ENCODE data around the gene FGFR4.

The FGFR4 gene

DNA sequence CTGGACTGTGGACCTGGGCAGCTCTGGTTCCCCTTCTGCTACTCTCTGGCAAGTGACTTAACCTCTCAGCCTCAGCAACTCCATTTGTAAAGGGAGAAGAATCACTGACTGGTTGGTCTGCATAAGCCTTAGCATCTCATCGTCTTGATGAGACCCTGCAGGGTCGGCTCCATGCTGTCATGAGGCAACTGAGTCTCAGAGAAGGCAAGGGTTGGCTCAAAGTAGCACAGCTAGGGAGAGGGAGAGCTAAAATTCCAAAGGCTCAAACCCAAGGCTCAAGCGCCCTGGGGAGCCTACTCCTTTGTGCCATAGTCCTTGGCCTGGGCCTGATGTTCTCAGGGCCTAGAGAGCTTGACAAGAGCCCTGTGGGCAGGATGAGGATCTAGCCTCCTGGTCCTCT, 4.5 kb downstream of the FGFR4 start:
- peaks cover 2% of the 10 kb centered on the region for H3K4me1 Mint-ChIP-seq (ENCODE audit: low read depth)
- no peaks in the 10 kb centered on the region for H3K36me3 Mint-ChIP-seq (ENCODE audit: low read depth)
- no peaks in the 10 kb centered on the region for H3K9me3 Mint-ChIP-seq
- no peak overlapping the region for H3K27ac Mint-ChIP-seq
- no peak overlapping the region for H3K4me3 Mint-ChIP-seq
- peaks cover 15% of the 10 kb centered on the region for H3K27me3 Mint-ChIP-seq (ENCODE audit: low read depth)
- no peak for DNase-seq (ENCODE audit: low spot score)

DNA sequence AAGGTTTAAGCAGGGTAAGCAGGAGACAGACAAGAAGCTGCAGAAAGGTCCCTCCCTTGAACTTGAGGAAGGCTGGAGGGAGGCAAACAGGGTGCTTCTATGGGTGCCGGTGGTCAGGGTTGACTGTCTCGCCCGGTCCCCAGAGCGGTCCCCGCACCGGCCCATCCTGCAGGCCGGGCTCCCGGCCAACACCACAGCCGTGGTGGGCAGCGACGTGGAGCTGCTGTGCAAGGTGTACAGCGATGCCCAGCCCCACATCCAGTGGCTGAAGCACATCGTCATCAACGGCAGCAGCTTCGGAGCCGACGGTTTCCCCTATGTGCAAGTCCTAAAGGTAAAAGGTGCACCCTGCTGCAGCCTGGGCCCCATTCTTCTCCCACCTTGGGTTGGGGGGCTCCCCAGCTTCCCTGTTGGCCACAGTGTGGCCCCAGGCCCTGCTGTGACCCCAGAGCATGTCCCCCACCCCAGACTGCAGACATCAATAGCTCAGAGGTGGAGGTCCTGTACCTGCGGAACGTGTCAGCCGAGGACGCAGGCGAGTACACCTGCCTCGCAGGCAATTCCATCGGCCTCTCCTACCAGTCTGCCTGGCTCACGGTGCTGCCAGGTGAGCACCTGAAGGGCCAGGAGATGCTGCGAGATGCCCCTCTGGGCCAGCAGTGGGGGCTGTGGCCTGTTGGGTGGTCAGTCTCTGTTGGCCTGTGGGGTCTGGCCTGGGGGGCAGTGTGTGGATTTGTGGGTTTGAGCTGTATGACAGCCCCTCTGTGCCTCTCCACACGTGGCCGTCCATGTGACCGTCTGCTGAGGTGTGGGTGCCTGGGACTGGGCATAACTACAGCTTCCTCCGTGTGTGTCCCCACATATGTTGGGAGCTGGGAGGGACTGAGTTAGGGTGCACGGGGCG, 5.7 kb downstream of the FGFR4 start:
- no peak for DNase-seq (ENCODE audit: low spot score)
- Mint-ChIP-seq H3K27ac (no peak overlapping the region), H3K9me3 (no peaks in the 10 kb centered on the region), H3K4me1 (ENCODE audit: low read depth) (no peaks in the 10 kb centered on the region), H3K36me3 (ENCODE audit: low read depth) (no peaks in the 10 kb centered on the region), H3K4me3 (no peak overlapping the region), H3K27me3 (ENCODE audit: low read depth) (peaks cover 12% of the 10 kb centered on the region)

DNA sequence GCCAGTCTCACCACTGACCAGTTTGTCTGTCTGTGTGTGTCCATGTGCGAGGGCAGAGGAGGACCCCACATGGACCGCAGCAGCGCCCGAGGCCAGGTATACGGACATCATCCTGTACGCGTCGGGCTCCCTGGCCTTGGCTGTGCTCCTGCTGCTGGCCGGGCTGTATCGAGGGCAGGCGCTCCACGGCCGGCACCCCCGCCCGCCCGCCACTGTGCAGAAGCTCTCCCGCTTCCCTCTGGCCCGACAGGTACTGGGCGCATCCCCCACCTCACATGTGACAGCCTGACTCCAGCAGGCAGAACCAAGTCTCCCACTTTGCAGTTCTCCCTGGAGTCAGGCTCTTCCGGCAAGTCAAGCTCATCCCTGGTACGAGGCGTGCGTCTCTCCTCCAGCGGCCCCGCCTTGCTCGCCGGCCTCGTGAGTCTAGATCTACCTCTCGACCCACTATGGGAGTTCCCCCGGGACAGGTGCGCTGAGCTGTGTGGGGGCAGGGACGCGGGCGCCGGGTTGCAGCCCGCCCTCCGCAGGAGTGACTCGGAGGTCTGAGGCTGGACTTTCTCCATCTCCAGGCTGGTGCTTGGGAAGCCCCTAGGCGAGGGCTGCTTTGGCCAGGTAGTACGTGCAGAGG, 6.5 kb downstream of the FGFR4 start:
- no peak overlapping the region for H3K27ac Mint-ChIP-seq
- no peaks in the 10 kb centered on the region for H3K9me3 Mint-ChIP-seq
- peaks cover 7% of the 10 kb centered on the region for H3K27me3 Mint-ChIP-seq (ENCODE audit: low read depth)
- no peak for DNase-seq (ENCODE audit: low spot score)
- H3K4me3 Mint-ChIP-seq, result no peak overlapping the region
- no peaks in the 10 kb centered on the region for H3K4me1 Mint-ChIP-seq (ENCODE audit: low read depth)
- no peaks in the 10 kb centered on the region for H3K36me3 Mint-ChIP-seq (ENCODE audit: low read depth)

DNA sequence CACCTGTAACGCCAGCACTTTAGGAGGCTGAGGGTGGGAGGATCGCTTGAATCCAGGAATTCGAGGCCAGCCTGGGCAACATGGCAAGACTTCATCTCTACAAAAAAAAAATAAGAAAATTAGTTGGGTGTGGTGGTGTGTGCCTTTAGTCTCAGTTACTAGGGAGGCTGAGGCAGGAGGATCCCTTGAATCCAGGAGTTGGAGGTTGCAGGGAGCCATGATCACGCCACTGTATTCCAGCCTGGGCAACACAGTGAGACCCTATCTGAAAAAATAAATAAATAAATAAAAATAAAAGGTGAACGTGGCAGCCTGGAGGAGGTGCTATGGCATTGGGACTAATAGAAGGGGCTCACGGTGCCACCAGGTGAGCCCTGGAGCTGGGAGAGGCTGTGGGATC, 7.1 kb downstream of the FGFR4 start:
- Mint-ChIP-seq H3K36me3 (ENCODE audit: low read depth) (no peaks in the 10 kb centered on the region), H3K9me3 (no peaks in the 10 kb centered on the region), H3K27me3 (ENCODE audit: low read depth) (peaks cover 3% of the 10 kb centered on the region), H3K4me3 (no peak overlapping the region), H3K4me1 (ENCODE audit: low read depth) (no peaks in the 10 kb centered on the region), H3K27ac (no peak overlapping the region)
- no peak for DNase-seq (ENCODE audit: low spot score)

DNA sequence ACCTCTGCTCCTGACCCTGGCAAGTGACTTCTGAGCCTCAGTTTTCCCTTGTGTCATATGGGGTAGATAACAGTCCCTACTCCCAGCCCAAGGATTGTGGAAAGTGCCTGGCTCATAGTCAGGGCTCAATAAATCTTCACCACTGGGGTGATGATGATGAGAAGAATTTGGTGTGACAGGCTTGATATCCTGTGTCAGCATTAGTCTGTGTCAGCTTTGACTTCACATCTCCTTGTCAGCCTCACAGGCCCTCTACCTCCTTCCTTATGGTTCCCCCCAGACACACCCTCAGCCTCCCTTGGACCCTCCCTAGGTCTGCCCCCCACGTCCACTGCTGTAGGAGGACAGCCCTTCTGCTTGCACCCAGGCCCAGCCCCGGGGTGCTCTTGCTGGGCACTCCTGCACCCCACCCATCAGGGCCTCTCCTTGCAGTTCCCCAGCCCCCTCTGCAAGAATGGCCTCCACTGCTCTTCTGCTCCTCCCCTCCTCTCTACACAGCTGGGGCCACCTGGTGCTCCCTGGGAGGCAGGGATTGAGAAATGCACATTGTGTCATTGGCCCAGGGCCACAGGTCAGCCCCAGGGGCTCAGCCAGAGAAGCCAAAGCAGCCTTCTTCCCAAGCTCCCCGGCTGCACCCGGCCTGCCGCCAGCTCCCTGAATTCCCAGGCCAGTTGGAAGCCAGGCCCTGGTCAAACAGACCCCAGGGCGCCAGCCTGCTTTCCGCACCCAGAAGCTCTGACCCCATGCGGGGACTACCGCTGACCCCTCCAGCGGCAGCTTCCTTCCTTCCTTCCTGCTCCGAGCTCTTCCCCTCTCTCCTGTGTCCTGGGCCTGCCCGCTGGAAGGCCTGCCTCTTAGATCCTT, 7.7 kb downstream of the FGFR4 start:
- peaks cover 3% of the 10 kb centered on the region for H3K27me3 Mint-ChIP-seq (ENCODE audit: low read depth)
- no peaks in the 10 kb centered on the region for H3K36me3 Mint-ChIP-seq (ENCODE audit: low read depth)
- DNase-seq (ENCODE audit: low spot score), result no peak
- no peak overlapping the region for H3K4me3 Mint-ChIP-seq
- H3K9me3 Mint-ChIP-seq, result no peaks in the 10 kb centered on the region
- peak overlapping the region; percentile 37 for H3K27ac Mint-ChIP-seq
- H3K4me1 Mint-ChIP-seq (ENCODE audit: low read depth), result no peaks in the 10 kb centered on the region

DNA sequence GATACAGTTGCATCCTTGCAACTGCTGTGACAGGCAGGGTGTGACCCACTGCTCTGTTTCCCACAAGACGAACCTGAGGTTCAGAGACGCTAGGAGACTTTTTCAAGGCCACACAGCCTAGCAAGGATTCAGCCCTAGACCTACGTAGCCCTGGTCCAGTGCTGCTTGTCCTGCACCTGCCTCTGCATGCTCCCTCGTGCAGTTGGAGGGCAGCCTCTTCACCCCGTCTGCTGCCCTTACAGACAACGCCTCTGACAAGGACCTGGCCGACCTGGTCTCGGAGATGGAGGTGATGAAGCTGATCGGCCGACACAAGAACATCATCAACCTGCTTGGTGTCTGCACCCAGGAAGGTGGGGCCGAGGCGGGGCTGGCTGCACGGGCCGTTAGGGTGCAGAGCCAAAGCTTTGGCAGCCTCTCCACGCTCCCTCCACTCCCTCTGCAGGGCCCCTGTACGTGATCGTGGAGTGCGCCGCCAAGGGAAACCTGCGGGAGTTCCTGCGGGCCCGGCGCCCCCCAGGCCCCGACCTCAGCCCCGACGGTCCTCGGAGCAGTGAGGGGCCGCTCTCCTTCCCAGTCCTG, 8.5 kb downstream of the FGFR4 start:
- H3K4me1 Mint-ChIP-seq (ENCODE audit: low read depth), result no peaks in the 10 kb centered on the region
- H3K4me3 Mint-ChIP-seq, result no peak overlapping the region
- H3K36me3 Mint-ChIP-seq (ENCODE audit: low read depth), result no peaks in the 10 kb centered on the region
- H3K9me3 Mint-ChIP-seq, result no peaks in the 10 kb centered on the region
- peaks cover 2% of the 10 kb centered on the region for H3K27me3 Mint-ChIP-seq (ENCODE audit: low read depth)
- H3K27ac Mint-ChIP-seq, result peak overlapping the region; percentile 37
- DNase-seq (ENCODE audit: low spot score), result no peak

DNA sequence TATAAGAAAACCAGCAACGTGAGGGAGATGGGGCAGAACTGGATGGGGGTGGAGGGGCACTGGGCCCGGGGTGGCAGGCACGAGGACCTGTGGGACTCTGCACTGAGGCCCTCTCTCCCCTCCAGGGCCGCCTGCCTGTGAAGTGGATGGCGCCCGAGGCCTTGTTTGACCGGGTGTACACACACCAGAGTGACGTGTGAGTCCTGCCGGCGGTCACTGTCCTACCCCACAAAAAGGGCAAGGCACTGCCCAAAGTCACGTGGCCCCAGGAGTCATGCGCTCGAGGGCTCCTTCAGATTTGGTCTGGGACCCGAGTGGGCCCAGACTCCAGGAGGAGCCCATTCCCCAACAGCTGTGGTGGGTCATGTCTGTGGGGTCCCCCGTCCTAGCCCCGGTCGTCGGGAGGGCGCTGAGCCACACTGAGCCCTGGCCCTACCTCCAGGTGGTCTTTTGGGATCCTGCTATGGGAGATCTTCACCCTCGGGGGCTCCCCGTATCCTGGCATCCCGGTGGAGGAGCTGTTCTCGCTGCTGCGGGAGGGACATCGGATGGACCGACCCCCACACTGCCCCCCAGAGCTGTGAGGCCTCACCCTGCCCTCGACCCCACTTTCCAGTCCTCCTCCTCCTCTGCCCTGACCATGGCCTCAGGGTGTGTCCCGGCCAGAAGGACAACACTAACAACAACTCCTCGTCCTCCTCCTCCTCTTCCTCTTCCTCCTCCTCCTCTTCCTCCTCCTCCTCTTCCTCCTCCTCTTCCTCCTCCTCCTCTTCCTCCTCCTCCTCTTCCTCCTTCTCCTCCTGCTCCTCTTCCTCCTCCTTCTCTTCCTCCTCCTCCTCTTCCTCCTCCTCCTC, 9.7 kb downstream of the FGFR4 start:
- no peak overlapping the region for H3K27ac Mint-ChIP-seq
- no peak for DNase-seq (ENCODE audit: low spot score)
- no peaks in the 10 kb centered on the region for H3K9me3 Mint-ChIP-seq
- peaks cover 2% of the 10 kb centered on the region for H3K27me3 Mint-ChIP-seq (ENCODE audit: low read depth)
- H3K4me3 Mint-ChIP-seq, result no peak overlapping the region
- no peaks in the 10 kb centered on the region for H3K4me1 Mint-ChIP-seq (ENCODE audit: low read depth)
- no peaks in the 10 kb centered on the region for H3K36me3 Mint-ChIP-seq (ENCODE audit: low read depth)

DNA sequence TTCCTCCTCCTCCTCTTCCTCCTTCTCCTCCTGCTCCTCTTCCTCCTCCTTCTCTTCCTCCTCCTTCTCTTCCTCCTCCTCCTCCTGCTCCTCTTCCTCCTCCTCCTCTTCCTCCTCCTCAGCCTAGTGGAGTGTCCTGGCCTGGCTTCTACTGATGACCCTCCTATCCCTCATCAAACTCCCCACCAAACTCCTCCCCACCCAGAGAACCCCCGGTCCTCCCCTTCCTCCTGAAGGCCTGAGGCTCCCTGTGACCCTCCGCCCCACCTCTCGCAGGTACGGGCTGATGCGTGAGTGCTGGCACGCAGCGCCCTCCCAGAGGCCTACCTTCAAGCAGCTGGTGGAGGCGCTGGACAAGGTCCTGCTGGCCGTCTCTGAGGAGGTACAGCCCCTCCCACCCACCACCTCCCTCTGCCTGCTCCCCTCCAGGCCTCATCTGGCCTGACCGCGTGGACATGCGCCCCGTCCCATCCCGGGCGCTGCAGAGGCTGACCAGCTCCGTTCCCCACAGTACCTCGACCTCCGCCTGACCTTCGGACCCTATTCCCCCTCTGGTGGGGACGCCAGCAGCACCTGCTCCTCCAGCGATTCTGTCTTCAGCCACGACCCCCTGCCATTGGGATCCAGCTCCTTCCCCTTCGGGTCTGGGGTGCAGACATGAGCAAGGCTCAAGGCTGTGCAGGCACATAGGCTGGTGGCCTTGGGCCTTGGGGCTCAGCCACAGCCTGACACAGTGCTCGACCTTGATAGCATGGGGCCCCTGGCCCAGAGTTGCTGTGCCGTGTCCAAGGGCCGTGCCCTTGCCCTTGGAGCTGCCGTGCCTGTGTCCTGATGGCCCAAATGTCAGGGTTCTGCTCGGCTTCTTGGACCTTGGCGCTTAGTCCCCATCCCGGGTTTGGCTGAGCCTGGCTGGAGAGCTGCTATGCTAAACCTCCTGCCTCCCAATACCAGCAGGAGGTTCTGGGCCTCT, 10.6 kb downstream of the FGFR4 start:
- Mint-ChIP-seq H3K27ac (no peak overlapping the region), H3K4me3 (no peak overlapping the region), H3K27me3 (ENCODE audit: low read depth) (peaks cover 2% of the 10 kb centered on the region), H3K4me1 (ENCODE audit: low read depth) (no peaks in the 10 kb centered on the region), H3K36me3 (ENCODE audit: low read depth) (no peaks in the 10 kb centered on the region), H3K9me3 (no peaks in the 10 kb centered on the region)
- no peak for DNase-seq (ENCODE audit: low spot score)

DNA sequence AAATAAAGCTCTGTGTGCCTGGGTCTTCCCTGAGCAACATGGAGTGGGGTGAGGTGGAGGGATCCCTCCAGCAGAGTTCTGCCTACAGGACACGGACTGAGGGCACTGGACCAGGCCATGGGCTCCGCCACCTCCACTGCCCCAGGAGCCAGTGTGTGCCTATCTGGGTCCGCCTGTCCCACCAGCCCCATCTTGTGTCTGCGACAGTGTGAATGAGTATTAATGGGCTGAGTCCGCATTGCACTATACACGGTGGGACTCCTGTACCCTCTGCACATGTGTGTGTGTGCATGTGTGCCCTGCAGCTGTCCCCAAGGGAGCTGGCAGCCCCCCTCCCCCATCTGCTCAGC, 11.4 kb downstream of the FGFR4 start:
- Mint-ChIP-seq H3K27ac (no peak overlapping the region), H3K4me3 (no peak overlapping the region), H3K27me3 (ENCODE audit: low read depth) (peaks cover 2% of the 10 kb centered on the region), H3K9me3 (no peaks in the 10 kb centered on the region), H3K4me1 (ENCODE audit: low read depth) (no peaks in the 10 kb centered on the region), H3K36me3 (ENCODE audit: low read depth) (no peaks in the 10 kb centered on the region)
- no peak for DNase-seq (ENCODE audit: low spot score)

DNA sequence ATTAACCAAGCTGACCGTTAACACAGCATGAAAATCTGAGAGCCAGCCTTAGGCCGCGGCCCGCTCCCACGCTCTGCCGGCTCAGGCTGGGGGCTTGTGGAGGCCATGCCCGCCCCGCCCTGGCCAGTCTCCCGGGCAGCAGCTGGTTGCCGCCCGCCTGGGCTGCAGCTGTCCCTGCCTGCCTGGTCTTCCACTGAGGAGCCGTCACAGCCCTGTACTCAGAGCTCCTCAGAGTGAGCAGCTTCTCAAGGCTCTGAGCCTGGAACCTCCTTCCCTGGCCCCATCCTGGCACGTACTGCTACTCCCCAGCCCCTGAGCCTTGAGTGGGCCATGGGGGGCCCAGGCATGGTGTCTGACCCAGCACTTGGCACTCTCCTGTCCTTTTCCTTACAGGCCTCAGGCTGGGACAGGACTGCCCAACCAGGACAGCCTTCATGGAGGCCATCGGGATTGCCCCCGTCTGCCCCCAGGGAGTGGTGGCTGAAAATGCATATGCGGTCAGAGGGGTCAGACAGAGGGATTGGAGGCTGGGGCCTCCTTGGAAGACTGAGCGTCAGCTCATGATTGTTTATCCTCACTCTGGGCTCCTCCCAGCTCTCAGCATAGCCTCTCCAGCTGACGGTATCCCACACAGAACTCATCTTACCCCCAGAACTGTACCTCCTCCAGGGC, 11.9 kb downstream of the FGFR4 start:
- H3K4me1 Mint-ChIP-seq (ENCODE audit: low read depth), result no peaks in the 10 kb centered on the region
- DNase-seq (ENCODE audit: low spot score), result no peak
- no peaks in the 10 kb centered on the region for H3K9me3 Mint-ChIP-seq
- H3K36me3 Mint-ChIP-seq (ENCODE audit: low read depth), result no peaks in the 10 kb centered on the region
- no peak overlapping the region for H3K4me3 Mint-ChIP-seq
- peaks cover 2% of the 10 kb centered on the region for H3K27me3 Mint-ChIP-seq (ENCODE audit: low read depth)
- no peak overlapping the region for H3K27ac Mint-ChIP-seq

DNA sequence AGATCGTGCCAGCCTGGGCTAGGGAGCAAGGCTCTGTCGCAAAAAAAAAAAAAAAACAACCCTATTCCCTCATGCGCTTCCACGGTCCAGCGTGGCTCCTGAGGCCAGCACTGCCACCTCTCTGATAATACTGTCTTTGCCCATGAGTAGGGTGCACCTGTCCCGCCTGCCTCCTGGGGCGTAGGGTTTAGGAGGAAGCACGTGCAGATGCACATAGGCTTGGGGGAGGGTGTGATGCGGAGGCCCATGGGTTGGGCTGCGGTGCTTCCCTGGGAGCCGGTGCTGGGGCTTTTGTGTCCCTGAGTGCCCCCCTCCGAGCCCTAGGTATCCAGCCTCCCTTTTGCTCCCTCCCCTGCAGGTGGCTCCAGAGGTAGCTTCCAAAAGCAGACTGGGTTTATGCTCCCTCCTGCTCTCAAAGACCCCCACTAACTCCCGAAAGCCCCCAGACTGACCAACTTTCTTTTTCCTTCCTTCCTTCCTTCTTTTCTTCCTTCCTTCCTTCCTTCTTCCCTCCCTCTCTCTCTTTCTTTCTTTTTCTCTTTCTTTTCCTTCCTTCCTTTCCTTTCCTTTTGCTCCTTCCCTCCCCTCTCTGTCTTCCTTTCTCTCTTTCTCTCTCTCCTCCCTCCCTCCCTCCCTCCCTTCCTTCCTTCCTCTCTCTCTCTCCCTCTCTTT, 12.8 kb downstream of the FGFR4 start:
- Mint-ChIP-seq H3K4me1 (ENCODE audit: low read depth) (no peaks in the 10 kb centered on the region), H3K9me3 (no peaks in the 10 kb centered on the region), H3K4me3 (no peak overlapping the region), H3K27me3 (ENCODE audit: low read depth) (peaks cover 2% of the 10 kb centered on the region), H3K36me3 (ENCODE audit: low read depth) (no peaks in the 10 kb centered on the region), H3K27ac (no peak overlapping the region)
- no peak for DNase-seq (ENCODE audit: low spot score)

Measured in T-helper 2 cell treated with Interferon-gamma antibody and Interleukin-4, amounts not matched to agents 5 μg/mL and 100 μg/mL, for 36 hours (primary cell).